SHP77 (cell line): ENCODE data around the gene ARHGEF37.

ENCODE experiments used
- DNase-seq, 2 experiments: peaks; one replicate each; lab custom pipeline; 2025; lab: John Stamatoyannopoulos, UW

The ARHGEF37 gene

DNA sequence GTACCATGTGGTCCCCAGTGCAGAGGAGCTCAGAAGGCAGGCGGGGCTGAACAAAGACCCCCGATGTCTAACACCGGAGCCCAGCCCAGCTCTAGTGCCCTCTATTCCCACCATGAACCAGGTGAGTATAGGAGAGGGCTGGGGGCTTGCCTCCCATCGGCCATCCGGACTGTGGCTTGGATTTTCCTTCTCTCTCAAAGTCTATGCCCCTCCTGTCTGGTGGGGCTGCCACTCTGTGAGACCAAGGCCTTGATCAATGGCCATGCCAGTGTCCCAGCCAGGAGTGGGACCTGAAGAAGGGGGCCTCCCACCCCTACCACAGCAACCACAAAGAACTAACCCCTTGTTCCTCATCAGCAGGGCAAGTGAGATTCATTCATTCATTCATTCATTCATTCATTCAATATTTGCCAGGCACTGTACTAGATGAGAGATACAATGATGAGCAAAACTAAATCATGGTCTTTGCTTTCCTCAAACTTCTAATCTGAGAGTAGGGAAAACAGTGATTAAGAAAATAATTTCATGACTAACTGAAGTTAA, 47.6 kb downstream of the ARHGEF37 start:
- DNase-seq = no peak

GRCh38 chr5:149629421-149629820, 48.1 kb downstream of the ARHGEF37 start:
- no peak for DNase-seq

DNA sequence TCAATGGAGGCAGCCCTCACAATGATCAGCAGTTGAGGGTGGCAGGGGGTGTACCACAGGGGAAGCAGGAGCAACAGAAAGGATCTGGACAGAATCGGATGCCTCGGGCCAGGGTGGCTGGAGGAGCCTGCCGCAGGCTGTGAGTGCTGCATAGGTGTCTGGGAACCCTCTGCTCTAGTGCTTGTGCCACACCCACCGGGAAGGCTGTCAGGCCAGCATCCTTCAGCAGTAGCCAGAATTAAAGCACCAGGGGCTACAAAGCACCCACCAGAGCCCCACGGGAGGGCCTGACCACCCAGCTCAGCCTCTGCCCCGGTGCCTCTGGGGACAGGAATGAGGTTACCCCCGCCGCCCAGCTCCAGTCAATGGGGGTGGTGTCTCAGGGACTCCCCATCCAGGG, 49.0 kb downstream of the ARHGEF37 start:
- DNase-seq = no peak

GRCh38 chr5:149631506-149631905, 50.2 kb downstream of the ARHGEF37 start:
- no peak for DNase-seq

DNA sequence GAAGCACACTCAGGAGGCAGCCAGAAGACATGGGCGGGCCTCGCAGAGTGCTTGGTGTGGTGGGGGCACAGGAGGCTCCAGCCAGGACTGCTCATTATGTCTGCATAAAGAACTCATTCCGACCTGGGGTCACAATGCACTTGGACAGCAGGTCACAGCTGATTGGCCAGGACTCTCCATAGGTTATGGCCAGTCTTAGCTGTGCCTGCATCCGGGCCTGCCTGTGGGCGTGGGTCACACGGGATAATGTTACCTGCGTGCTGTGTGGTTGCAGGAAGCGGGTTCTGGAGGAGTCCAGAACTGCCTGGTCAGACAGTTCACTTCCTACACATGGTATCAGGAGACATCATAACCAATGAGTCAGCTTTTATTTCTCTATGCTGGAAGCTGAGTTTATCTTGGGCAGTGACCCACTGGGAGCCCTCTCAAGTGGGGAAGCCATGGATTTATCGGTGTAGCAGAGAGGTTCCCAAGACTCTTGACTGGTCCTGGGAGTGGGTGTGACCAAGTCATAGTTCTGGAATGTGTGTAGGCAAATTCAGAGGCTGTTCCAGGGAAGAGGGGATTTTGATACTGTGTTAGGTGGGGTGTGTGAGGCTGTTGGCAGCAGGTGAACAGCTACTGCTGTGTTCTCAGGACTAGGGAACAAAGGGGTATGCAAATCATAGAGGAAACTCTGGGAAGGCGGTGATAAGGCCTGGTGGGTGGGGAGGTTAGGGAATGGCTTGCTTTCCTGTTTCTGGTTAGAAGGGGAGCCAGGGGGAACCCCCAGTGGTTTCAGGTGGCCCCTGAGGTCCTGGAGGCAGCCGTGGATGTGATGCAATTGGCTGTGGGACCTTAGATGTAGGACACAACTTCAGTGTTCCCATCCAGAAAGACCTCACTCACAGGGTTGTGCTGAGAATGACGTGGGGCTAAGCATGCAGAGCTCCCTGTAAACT, 51.3 kb downstream of the ARHGEF37 start:
- DNase-seq = no peak

DNA sequence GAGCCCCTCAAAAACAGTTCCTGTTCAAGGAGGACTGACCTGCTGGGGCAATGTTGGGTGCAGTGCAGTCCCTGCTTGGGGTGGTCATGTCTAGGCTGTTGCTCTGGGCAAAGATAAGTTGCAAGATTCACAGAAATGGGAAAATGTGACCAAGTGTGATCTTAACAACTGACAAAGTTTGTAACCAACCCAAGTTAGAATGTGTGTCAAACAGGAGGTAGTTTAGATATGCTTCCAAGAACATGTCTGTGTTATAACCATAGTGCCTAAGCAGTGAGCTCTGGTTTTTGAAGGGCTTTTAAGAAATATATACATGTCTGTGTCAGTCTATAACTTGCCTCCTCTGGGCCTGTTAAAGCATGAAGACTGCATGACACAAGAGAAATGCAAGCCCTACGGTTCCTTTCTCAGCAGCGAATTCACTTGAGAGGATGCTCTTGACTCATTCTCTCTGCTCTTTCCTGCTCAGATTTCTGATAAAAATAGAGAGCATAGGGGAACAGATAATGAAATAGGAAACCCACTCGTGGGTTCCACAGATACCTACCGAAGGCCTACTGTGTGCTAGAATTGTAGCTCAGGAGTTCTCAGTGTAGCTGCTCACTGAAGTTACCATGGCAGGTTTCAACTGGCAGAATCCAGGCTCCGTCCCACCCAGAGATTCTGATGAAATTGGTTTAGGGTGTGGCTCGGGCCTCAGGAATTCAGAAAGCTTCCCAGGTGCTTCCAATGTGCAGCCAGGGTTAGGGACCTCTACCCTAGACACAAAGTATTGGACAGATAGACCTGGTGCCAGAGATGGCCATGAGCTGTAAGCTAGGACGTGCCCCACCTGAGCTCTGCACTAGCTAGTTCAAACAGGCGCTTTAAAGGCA, 52.4 kb downstream of the ARHGEF37 start:
- peak in 1 of 2 experiments; percentile 24 for DNase-seq

DNA sequence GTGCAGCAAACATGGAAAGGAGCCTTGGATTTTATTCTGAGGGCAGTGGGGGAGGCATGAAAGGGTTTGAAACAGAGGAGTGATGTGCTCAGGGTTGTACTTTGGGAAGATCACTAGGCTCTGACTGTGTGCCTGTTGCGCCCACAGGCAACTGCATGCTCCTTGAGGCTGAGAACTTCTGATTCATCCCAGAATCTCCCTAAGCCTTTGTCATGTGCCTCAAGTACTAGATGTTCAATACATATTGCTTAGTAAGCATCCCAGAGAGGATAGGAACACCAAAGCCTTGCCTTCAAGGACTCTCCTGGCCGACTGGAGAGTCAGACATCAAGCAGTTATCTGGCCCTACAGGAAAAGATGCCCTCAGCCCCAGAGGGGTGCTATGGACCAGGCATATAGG, 54.1 kb downstream of the ARHGEF37 start:
- no peak for DNase-seq

GRCh38 chr5:149636191-149636860, 55.0 kb downstream of the ARHGEF37 start:
- no peak for DNase-seq

GRCh38 chr5:149636861-149637246, 55.6 kb downstream of the ARHGEF37 start:
- DNase-seq = peak; percentile 72 to 76

DNA sequence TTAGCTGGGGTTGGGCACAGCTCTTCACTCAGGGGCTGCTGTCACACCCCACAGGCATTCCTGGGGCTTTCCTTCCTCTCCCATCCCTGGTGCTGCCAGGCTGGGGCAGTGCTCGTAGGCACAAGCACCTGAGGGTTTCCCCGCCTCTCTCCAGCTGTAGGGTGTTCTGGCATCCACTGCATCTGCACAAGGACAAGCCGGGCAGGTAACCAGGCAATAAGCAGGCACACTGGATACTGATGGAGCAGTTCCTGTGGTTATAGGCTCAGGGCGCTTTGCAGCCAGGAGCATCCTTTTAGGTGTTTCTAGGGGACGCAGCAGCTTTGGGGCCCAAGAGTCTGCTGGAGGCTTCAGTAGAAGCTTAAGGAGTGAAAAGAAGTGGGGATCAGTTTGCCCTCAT, 56.8 kb downstream of the ARHGEF37 start:
- DNase-seq = no peak

- no peak for DNase-seq
These were observed 57.4 kb downstream of the ARHGEF37 start for GRCh38 chr5:149638546-149639241.

DNA sequence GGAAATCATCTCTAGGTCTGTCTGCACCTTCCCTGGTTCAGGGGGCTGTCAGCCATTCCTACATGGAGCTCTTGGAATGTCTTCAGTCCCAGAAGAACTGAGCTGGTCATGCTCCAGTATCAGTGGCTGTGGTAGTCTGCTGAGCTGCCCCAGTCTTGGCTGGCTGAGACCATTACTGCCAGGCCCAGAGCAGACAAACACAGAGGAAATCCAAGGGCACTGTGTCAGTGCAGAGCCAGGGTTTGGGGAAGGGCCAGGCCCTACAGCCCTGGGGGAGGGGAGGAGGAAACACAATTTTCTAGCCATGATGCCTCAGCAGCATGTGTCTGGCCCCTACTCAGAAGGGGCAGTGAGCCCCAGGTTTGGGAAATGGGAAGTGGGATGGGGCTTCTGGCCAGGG, 58.4 kb downstream of the ARHGEF37 start:
- no peak for DNase-seq

- DNase-seq = no peak
These were observed 59.2 kb downstream of the ARHGEF37 start for GRCh38 chr5:149640350-149640999.

GRCh38 chr5:149641000-149641576, 59.8 kb downstream of the ARHGEF37 start:
- DNase-seq = no peak

DNA sequence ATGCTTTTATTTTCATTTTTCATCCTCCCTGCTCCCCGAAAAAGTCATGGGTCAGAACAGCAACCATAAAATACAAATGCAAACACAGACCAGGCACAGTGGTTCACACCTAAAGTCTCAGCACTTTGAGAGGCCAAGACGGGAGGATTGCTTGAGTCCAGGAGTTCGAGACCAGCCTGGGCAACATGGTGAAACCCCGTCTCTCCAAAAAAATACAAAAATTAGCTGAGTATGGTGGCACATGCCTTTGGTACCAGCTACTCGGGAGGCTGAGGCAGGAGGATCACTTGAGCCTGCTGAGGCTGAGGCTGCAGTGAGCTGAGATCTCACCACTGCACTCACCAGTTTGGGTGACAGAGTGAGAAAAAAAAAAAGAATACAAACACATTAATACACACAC, 60.3 kb downstream of the ARHGEF37 start:
- DNase-seq = no peak

DNA sequence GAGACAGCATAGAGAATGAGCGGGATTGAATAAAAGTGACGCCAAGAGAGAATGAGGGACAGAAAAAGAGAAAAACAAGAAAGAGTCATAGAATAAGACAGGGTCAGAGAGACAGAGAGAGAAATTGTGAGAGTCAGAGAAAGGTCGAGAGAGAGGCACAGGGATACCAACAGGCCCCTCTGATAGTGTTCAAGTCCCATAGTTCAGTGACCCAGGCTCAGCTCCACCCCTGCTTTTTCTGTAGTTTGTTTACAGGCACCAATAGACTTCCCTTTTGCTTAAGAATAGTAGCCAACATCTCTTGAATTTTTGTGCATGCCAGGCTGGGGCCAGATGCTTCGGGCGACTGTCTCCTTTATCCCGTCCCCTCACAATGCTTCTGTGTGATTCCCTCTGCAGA, 62.5 kb downstream of the ARHGEF37 start:
- no peak for DNase-seq

GRCh38 chr5:149644629-149645028, 63.3 kb downstream of the ARHGEF37 start:
- DNase-seq = no peak

DNA sequence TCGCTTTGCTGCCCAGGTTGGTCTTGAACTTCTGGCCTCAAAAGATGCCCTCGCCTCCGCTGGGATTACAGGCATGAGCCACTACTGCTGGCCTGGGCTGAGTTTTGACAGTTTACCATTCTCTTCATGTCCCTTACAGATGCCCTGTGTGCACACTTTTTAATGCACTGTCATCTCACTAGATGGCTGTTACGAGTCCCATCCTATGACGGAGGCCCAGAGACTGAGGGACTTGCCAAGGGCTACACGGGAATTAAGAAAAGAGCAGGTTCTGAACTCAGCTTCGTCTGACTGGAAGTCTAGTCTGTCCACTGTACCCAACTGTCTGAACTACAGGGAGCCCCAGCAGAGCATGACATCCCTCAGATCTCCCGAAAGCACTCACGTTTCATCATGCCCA, 63.9 kb downstream of the ARHGEF37 start:
- DNase-seq = peak in 1 of 2 experiments; percentile 20

- no peak for DNase-seq
These were observed 64.4 kb downstream of the ARHGEF37 start for GRCh38 chr5:149645725-149646124.

GRCh38 chr5:149646564-149646963, 65.3 kb downstream of the ARHGEF37 start:
- DNase-seq = peak; percentile 93 to 94
